IgD-negative memory B cell (primary cell): Measurements from ENCODE around the gene APBA3. TPM values are rescaled to one million over a fixed set of nuclear protein-coding genes. Genes with fewer than 3 reads are reported as not detected.

ENCODE experiments used
- H3K27ac Mint-ChIP-seq, 3 donors: one replicate each; pipeline ENCODE4 v1.8.0; 2020 to 2022; ENCODE audit warnings: mild to moderate bottlenecking in 3 of 3, mixed read lengths in 3 of 3, moderate library complexity in 1 of 3
- H3K27me3 Mint-ChIP-seq: one replicate; pipeline ENCODE4 v1.8.0; 2021; ENCODE audit warnings: mixed read lengths
- H3K36me3 Mint-ChIP-seq: one replicate; pipeline ENCODE4 v1.8.0; 2020; ENCODE audit warnings: mild to moderate bottlenecking, mixed read lengths
- H3K4me1 Mint-ChIP-seq, 3 donors: one replicate each; pipeline ENCODE4 v1.8.0; 2020 to 2022; ENCODE audit warnings: mixed read lengths in 3 of 3, mild to moderate bottlenecking in 1 of 3
- H3K4me3 Mint-ChIP-seq, 4 donors: one replicate each; pipeline ENCODE4 v1.8.0; 2020 to 2022; ENCODE audit warnings: mild to moderate bottlenecking in 4 of 4, mixed read lengths in 4 of 4, moderate library complexity in 3 of 4
- H3K9me3 Mint-ChIP-seq, 3 donors: one replicate each; pipeline ENCODE4 v1.8.0; 2020 to 2021; ENCODE audit warnings: mixed read lengths in 3 of 3, mild to moderate bottlenecking in 1 of 3
- polyA plus RNA-seq: library from polyadenylated mRNA; unstranded; fragments of 300-500 nt; fragmentation: Illumina TruSeq; gene quantifications from one replicate; pipeline ENCODE4 v1.2.3, GENCODE V29; 2021

Gene APBA3
- polyA plus RNA-seq, 1 donor from 2014 or later: 36.9 TPM

DNA sequence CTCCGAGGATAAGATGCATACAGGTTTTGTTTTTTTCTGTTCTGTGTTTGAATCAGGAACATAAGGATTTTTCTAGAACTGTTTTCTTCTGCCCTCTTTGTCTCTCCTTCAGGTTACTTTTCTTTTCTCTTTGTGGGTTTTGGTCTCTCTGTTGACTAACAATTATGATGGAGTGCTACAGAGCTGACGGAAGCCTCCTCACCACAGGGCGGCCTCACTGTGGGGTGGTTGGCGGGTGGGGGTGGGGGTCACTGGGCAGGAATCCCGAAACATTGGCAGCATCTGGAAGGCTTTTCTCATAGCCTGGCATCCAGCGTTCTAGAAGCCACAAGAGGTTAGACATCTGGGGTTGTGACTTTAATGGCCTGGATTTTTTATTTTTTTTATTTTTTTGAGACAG lies 36.6 kb upstream of the APBA3 start:
- peak overlapping the region in 1 of 3 donors; percentile 31 for H3K27ac Mint-ChIP-seq
- peaks cover 0 to 7% (median 5%) of the 10 kb centered on the region in 3 donors for H3K9me3 Mint-ChIP-seq
- H3K4me1 Mint-ChIP-seq: peaks cover 7 to 9% (median 8%) of the 10 kb centered on the region in 3 donors
- H3K27me3 Mint-ChIP-seq: peaks cover 28% of the 10 kb centered on the region
- H3K4me3 Mint-ChIP-seq: peak overlapping the region in 1 of 4 donors; percentile 66
- H3K36me3 Mint-ChIP-seq: no peaks in the 10 kb centered on the region

DNA sequence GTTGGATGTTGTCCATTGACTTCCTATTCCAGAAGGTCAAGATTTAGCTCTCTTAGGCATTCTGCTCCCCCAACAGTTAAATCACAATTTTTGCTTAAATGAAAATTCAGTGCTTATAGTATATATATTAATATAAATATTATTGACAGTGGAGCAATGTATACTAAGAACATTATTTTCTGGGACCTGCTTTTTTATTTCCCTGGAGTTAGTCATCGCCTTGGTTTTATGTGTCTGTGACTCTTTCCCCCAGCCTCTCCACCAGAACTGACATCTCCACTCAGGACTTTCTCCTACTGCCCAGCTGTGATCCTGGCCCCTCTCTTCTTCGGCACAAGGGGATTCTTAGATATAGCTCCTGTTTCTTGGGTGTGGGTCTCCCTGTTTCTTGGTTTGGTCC lies 34.9 kb upstream of the APBA3 start:
- Mint-ChIP-seq H3K27me3 (peaks cover 16% of the 10 kb centered on the region), H3K27ac (no peak overlapping the region), H3K9me3 (peaks cover 0 to 7% (median 5%) of the 10 kb centered on the region in 3 donors), H3K4me1 (peaks cover 3 to 9% (median 5%) of the 10 kb centered on the region in 3 donors), H3K4me3 (no peak overlapping the region), H3K36me3 (no peaks in the 10 kb centered on the region)

DNA sequence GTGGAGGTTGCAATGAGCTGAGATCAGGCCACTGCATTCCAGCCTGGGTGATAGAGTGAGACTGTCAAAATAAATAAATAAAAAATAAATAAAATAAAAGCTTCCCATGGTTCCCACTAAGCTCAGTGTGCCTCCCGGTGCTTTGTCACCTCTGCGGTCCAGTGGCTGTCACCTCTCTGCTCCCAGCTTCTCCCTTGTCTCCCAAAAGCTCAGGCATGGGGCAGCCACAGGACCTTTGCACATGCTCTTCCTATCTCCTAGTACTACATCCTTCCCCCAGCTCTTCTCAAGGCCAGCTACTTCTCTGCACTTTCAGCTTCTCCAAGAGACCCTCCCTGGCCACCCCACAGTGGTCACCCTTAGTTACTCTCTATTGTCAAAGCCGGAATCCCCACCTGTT lies 32.3 kb upstream of the APBA3 start:
- no peak overlapping the region for H3K27ac Mint-ChIP-seq
- peaks cover 2 to 7% (median 5%) of the 10 kb centered on the region in 3 donors for H3K9me3 Mint-ChIP-seq
- peaks cover 11% of the 10 kb centered on the region for H3K27me3 Mint-ChIP-seq
- no peaks in the 10 kb centered on the region for H3K36me3 Mint-ChIP-seq
- peaks cover 5 to 10% (median 6%) of the 10 kb centered on the region in 3 donors for H3K4me1 Mint-ChIP-seq
- H3K4me3 Mint-ChIP-seq: no peak overlapping the region

DNA sequence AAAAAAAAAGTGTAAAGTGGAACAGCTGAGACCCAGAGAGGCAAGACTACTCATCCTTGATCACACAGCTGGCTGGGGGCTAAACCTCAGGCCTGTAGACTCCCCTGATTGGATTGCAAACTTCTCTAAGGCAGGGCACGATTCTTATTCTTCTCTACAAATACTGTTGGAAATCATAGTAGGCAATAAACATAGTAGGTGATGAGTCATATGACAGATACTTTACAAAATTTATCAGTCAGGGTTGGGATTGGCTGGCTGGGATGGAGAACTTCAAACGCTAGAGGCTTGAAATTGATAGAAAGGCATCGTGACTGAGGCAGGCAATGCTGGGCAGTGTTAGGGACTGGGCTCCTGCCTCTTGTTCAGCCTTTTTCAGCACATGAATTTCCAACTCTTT lies 30.6 kb upstream of the APBA3 start:
- Mint-ChIP-seq H3K4me3 (no peak overlapping the region), H3K4me1 (peaks cover 5% of the 10 kb centered on the region in 3 donors), H3K27ac (no peak overlapping the region), H3K9me3 (peaks cover 2 to 7% (median 5%) of the 10 kb centered on the region in 3 donors), H3K27me3 (peaks cover 9% of the 10 kb centered on the region), H3K36me3 (no peaks in the 10 kb centered on the region)

DNA sequence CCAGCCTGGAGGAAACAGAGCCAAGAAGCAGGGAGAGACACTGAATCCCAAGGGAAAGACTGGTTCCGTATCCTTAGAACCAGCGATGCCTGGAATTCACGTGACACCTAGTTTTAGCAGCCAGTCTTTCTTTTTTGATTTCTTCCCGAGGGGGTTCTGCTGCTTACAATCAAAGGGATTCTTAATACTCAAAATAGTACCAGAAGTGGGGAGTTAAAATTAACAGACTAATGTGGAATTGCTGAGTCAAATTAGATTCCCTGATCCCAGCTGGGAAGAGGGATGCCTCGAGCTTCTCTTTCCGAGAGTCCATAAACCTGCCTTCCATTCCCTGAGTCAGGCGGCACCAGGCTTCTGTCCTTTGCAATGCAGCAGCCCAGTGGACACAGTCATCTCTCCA lies 29.4 kb upstream of the APBA3 start:
- H3K27me3 Mint-ChIP-seq: peaks cover 12% of the 10 kb centered on the region
- H3K4me3 Mint-ChIP-seq: no peak overlapping the region
- no peak overlapping the region for H3K27ac Mint-ChIP-seq
- no peaks in the 10 kb centered on the region for H3K36me3 Mint-ChIP-seq
- H3K9me3 Mint-ChIP-seq: peaks cover 0 to 2% (median 0%) of the 10 kb centered on the region in 3 donors
- H3K4me1 Mint-ChIP-seq: peaks cover 5 to 7% (median 5%) of the 10 kb centered on the region in 3 donors

DNA sequence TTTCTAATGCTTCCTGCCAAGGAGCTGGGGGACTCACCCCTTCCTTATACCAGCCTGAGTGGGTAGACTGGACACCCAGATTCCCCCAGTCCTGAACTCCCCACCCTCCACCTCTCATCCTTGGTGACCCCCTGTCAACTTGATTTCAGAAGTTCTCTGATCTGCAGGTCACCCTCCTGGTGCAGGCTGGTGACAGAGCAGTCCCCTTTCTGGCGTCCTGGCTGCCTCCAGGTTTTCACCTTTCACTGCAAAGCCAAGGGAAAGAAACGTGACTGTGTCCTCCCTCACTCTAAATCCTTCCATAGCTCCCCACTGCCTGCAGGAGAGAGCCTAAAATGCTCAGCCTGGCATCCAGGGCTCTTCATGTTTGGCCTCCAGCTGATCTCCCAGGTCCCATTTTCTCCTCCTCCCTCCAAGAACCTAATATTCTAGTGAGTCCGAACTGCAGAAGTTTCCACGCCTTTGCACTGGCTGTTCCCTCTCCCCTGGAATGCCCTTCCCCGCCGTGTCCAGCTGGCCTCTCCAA lies 28.8 kb upstream of the APBA3 start:
- no peak overlapping the region for H3K4me3 Mint-ChIP-seq
- peaks cover 15% of the 10 kb centered on the region for H3K27me3 Mint-ChIP-seq
- H3K4me1 Mint-ChIP-seq: peaks cover 5 to 9% (median 5%) of the 10 kb centered on the region in 3 donors
- no peaks in the 10 kb centered on the region for H3K36me3 Mint-ChIP-seq
- H3K9me3 Mint-ChIP-seq: peaks cover 0 to 2% (median 0%) of the 10 kb centered on the region in 3 donors
- peak overlapping the region in 1 of 3 donors; percentile 46 for H3K27ac Mint-ChIP-seq

DNA sequence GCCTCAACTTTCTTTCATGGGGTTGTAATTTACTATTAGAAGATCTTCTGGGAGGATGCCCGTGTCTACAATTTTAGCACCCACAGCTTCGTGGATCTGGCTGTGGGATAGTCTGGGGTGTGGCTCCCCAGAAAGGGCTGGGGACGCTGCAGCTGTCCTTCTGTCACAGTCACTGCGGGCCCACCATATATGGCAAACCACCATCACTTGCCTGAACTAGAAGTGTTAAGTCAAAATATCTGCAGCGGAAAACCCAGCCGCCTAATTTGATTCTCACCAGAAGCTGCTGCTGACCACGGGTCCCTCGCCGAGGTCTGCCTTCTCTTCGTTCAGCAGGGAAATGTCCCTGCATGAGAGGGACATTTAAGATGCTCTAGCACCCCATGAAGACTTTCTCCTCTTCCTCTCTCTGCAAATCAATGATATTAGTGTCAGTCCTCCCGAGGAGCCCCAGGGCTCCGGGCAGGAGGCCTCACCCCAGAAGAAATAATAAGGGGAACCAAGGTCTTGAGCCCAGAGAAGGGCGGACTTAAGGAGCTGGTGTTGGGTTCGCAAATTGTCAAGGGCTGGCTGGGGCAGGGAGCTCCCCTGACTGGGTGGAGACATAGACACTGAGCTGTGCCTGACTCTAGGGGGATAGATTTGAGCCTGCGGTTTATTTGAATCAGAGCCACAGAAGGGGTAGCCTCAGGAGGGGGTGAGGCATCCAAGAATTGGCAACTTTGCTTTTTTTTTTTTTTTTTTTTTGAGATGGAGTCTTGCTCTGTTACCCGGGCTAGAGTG lies 27.7 kb upstream of the APBA3 start:
- H3K36me3 Mint-ChIP-seq: no peaks in the 10 kb centered on the region
- peak overlapping the region in 3 of 4 donors; percentile 28 to 51 (median 51) for H3K4me3 Mint-ChIP-seq
- H3K27me3 Mint-ChIP-seq: peaks cover 19% of the 10 kb centered on the region
- peaks cover 5 to 11% (median 7%) of the 10 kb centered on the region in 3 donors for H3K4me1 Mint-ChIP-seq
- peaks cover 0 to 2% (median 0%) of the 10 kb centered on the region in 3 donors for H3K9me3 Mint-ChIP-seq
- peak overlapping the region; percentile 27 to 76 (median 61) for H3K27ac Mint-ChIP-seq

DNA sequence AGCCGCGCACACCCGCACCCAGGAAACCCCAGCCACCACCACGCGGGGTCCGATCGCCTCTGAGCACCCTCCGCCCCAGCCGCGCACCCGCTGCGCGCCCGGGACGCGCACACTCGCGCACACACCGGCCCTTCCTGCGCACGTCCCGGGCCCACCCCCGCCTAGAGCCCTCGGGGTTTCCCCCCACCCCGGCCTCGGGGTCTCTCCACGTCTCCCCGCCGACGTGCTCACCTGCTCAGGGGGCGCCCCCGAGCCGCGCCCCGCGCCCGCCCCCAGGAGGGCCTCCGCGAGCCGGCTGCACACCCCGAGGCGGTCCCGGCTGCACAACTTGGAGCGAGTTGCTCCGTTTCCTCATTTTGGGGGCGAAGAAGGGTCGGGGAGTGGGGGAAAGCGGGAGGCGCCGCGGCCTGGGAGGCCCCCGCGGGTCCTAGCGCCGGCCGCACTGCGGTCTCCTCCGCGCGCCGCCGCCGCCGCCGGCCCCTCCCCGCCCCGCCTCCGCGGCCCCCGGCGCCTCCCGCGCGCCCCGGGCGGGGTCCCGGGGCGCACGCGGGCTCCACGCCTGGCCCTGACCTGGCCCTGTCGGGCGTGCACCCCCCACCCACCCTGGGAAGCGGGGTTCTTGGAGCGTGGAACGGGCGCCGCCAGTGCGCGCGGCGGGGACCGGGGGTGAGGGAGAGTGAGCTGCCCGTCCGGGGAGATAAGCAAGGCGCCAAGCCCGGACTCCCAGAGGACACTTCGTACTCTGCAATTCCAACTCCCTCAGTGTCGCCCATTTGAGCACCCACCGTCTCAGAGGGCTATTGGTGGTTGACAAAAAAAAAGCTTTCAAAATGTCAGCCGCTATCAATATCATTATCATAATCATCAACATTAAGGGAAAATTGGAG lies 24.7 kb upstream of the APBA3 start, which contains the start of gene MATK:
Gene MATK (minus strand): TSS at position 444 of the 887 bp plus-strand sequence. CDS start 1,246 bp downstream, outside the sequence.
- H3K4me3 Mint-ChIP-seq: peak within 1 kb of the TSS; percentile 1 to 91 (median 82)
- peak within 1 kb of the TSS in 1 of 3 donors; percentile 14 for H3K27ac Mint-ChIP-seq
- H3K4me1 Mint-ChIP-seq: peaks cover 5 to 11% (median 7%) of the 10 kb centered on the region in 3 donors
- peaks cover 2 to 10% (median 10%) of the 10 kb centered on the region in 3 donors for H3K9me3 Mint-ChIP-seq
- peaks cover 16% of the 10 kb centered on the region for H3K27me3 Mint-ChIP-seq
- H3K36me3 Mint-ChIP-seq: peaks cover 4% of the 10 kb centered on the region

DNA sequence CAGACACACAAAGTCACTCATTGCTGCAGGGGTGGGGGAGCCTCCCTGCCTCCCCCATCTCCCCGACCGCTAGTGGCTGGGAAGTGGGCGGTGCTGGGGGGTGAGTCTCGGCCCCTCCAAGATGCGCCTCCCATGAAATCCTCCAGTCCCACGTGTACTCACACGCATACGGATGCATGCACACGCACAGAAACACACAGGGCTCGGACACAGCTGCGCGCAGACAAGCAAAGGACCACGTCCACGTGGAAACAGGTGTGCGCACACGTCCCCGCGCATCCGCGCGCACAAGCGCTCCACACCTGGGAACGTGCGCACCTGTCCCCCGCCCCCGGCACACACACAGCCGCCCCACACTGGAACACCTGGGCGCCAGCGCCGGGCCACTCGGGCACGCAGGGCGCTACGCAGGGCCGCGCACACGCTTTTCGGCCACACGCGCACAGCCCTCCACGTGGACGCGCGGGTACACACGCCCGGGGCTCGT lies 24.0 kb upstream of the APBA3 start:
- Mint-ChIP-seq H3K36me3 (peaks cover 4% of the 10 kb centered on the region), H3K9me3 (peaks cover under 1 to 11% (median 10%) of the 10 kb centered on the region in 3 donors), H3K27ac (peak overlapping the region in 1 of 3 donors; percentile 14)

DNA sequence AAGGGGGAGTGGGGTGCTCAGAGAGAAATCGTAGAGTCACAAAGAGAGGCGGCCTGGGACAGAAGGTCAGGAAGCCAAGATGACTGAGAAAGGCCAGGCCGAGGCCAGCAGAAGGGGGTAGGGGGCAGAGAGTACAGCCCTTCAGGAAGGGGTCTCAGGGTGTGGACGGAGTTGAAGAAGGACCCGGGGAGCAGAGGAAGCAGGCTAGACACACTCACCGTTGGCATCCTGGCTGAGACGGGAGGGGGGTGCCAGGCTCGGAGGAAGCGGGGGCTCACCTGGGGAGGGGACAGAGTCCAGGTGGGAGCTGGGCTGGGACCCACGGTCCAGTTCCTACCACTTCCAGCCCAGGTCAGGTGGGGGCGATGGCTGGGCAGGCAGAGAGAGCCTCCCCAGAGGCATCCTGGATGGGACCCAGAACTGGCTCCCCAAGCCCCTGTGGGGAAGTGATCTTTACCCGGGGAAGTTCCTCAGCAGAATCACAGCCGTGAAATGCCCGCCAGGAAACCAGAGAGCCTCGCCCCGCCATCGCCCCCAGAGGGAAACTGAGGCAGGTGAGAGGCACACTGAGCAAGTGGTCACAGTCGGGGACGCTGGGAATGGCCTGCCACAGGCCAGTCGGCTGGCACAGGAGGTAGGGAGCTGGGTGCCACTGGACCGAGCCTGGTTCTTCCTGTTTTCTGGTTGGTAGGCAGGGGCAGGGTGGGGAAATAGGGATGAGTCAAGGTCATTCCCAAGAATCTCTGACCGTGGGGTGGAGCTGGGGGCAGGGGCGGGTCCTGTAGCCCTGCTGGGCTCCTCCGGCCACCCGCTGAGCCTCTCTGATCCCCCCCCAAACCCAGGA lies 23.3 kb upstream of the APBA3 start:
- peak overlapping the region in 2 of 3 donors; percentile 14 to 31 for H3K27ac Mint-ChIP-seq

More for the DNA sequence above, 24.0 kb upstream of the APBA3 start:
- H3K27me3 Mint-ChIP-seq: peaks cover 13% of the 10 kb centered on the region
- peak overlapping the region; percentile 1 to 91 (median 82) for H3K4me3 Mint-ChIP-seq
- H3K4me1 Mint-ChIP-seq: peaks cover 5 to 11% (median 10%) of the 10 kb centered on the region in 3 donors

DNA sequence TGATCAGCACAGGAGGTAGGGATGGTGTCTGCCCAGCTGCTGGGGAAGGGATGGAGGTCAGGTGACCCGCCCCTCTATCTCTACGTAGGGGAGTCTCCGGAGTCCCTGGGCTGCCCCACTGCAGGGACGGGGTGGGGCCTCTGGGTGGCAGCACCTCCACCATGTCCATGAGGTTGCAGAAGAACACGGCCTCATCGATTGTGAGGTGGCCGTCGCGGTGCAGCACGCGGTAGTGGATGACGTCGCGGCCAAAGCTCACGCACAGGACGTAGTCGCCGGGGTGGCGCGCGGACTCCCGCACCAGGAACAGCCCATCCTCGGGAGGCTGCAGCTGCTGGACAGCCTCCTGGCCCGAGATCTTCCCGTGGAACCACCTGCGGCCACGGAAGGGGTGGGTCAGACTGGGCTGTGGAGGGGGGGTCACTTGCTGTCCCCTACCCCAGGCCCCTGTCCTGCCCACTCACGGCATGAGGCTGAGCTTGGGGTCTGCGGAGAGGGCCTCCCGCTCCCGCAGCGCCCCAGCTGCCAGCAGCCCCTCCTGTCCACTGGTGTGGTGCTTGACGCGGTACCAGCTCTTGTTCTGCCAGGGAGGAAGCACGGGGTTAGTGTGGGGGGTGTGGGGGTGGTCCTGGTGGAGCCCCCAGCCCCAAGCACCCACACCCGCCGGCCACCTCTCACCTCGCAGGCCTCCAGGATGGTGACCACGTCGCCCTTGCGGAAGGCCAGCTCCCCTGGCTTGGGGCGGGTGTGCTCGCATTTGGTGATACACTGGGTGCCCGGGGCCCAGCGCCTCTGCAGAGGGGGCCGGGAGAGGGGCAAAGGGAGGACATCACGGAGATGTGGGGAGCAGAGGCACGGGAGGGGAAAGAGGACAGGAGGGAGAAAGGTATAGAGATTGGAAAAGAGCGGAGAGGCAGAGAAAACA lies 22.4 kb upstream of the APBA3 start:
- Mint-ChIP-seq H3K27ac (peak overlapping the region in 1 of 3 donors; percentile 87), H3K36me3 (peaks cover 4% of the 10 kb centered on the region), H3K4me1 (peaks cover 0 to 6% (median 6%) of the 10 kb centered on the region in 3 donors), H3K4me3 (peak overlapping the region in 2 of 4 donors; percentile 65 to 91), H3K9me3 (peaks cover 0 to 11% (median 10%) of the 10 kb centered on the region in 3 donors), H3K27me3 (peaks cover 13% of the 10 kb centered on the region)

More for the DNA sequence above, 23.3 kb upstream of the APBA3 start:
- Mint-ChIP-seq H3K27me3 (peaks cover 13% of the 10 kb centered on the region), H3K36me3 (peaks cover 4% of the 10 kb centered on the region), H3K9me3 (peaks cover 0 to 11% (median 10%) of the 10 kb centered on the region in 3 donors), H3K4me1 (peaks cover 5 to 11% (median 10%) of the 10 kb centered on the region in 3 donors), H3K4me3 (peak overlapping the region; percentile 1 to 91 (median 82))

DNA sequence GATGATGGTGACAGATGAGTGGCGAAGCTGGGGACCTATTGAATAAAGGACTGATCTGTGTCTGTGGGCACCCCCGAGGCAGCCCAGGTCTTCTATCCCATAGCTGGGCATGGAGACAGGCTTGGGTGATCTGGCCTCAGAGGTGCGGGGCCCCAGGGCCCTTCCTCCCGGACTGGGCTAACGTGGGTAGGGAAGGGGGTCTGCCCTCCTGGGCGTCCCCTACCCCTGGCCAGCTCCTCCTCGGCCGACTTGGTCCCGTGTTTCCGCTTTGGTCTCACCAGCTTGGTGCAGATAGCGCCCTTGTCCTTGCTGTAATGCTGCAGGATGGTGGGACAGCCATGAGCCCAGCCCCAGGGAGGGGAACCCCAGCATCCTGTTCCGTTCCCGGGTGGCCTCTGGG lies 21.4 kb upstream of the APBA3 start:
- peaks cover 0 to 11% (median 10%) of the 10 kb centered on the region in 3 donors for H3K9me3 Mint-ChIP-seq
- H3K36me3 Mint-ChIP-seq: peaks cover 4% of the 10 kb centered on the region
- H3K4me1 Mint-ChIP-seq: peaks cover 0 to 6% (median 6%) of the 10 kb centered on the region in 3 donors
- H3K27me3 Mint-ChIP-seq: peaks cover 13% of the 10 kb centered on the region
- no peak overlapping the region for H3K27ac Mint-ChIP-seq
- peak overlapping the region in 1 of 4 donors; percentile 39 for H3K4me3 Mint-ChIP-seq

DNA sequence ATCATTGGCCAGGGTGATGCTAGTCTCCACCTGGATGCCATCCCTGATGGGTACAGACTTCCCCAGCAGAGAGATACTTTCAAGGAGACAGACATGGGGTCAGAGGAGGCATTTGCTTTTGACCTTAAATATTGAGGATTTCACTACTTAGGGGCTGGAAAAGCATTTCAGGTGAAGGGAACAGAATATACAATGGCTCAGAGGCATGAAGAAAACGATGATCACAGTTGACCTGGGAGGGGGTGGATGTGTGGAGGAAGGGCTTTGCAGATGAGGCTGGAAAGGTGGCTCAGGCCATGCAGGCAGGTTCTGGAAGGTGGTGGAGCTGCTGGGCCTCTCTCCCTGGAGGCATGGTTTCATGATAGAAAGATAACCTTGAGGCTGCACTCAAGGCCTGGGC lies 20.8 kb upstream of the APBA3 start:
- peak overlapping the region in 2 of 4 donors; percentile 42 to 57 for H3K4me3 Mint-ChIP-seq
- peaks cover 13% of the 10 kb centered on the region for H3K27me3 Mint-ChIP-seq
- peaks cover 4% of the 10 kb centered on the region for H3K36me3 Mint-ChIP-seq
- H3K27ac Mint-ChIP-seq: peak overlapping the region in 1 of 3 donors; percentile 77
- H3K4me1 Mint-ChIP-seq: peaks cover 0 to 6% (median 6%) of the 10 kb centered on the region in 3 donors
- H3K9me3 Mint-ChIP-seq: peaks cover 0 to 11% (median 10%) of the 10 kb centered on the region in 3 donors
